ENCODE results near the gene IFNL3.

DNA sequence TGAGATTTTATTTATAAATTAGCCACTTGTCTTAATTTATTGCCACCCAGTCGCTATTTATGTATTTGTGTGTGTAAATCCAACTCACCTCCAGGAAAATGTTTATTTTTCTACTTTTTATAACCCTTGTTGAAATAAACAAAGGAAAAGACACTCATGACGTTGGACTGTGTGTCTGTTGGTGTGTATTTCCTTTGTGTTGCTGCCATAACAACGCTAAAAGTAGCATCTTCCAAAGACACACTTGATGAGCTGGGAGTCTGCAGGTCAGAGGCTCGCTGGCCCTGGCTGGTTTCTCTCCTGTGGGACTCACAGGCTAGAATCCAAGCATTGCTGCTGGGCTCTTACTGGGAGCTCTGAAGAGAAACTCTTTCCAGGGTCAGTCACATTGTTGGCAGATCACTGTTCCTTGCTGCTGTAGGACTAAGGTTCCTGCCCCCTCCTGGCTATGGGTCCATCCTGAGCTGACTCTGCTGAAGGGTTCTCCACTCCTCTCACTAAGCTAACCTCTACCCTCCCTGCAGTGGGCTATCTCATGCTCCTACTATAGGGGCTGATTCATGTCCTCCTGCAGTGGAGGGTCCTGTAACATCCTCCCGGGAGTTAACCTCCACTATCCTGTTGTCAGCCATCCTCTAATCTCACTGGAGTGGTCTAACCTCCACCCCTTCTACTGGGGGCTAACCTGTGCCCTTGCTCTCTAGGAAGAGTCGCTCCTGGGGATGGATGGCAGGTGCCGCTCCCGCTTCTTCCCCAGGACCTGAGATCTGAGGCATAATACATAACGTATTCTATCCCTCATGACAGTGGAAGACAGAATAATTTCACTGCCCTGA is 25.4 kb upstream of the IFNL3 start:
- TF ChIP-seq, protein P1, sequence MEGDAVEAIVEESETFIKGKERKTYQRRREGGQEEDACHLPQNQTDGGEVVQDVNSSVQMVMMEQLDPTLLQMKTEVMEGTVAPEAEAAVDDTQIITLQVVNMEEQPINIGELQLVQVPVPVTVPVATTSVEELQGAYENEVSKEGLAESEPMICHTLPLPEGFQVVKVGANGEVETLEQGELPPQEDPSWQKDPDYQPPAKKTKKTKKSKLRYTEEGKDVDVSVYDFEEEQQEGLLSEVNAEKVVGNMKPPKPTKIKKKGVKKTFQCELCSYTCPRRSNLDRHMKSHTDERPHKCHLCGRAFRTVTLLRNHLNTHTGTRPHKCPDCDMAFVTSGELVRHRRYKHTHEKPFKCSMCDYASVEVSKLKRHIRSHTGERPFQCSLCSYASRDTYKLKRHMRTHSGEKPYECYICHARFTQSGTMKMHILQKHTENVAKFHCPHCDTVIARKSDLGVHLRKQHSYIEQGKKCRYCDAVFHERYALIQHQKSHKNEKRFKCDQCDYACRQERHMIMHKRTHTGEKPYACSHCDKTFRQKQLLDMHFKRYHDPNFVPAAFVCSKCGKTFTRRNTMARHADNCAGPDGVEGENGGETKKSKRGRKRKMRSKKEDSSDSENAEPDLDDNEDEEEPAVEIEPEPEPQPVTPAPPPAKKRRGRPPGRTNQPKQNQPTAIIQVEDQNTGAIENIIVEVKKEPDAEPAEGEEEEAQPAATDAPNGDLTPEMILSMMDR (CRISPR knock-in tag; IDR thresholded peaks at IDR 0.05) = no peak
- TF ChIP-seq, protein P2, sequence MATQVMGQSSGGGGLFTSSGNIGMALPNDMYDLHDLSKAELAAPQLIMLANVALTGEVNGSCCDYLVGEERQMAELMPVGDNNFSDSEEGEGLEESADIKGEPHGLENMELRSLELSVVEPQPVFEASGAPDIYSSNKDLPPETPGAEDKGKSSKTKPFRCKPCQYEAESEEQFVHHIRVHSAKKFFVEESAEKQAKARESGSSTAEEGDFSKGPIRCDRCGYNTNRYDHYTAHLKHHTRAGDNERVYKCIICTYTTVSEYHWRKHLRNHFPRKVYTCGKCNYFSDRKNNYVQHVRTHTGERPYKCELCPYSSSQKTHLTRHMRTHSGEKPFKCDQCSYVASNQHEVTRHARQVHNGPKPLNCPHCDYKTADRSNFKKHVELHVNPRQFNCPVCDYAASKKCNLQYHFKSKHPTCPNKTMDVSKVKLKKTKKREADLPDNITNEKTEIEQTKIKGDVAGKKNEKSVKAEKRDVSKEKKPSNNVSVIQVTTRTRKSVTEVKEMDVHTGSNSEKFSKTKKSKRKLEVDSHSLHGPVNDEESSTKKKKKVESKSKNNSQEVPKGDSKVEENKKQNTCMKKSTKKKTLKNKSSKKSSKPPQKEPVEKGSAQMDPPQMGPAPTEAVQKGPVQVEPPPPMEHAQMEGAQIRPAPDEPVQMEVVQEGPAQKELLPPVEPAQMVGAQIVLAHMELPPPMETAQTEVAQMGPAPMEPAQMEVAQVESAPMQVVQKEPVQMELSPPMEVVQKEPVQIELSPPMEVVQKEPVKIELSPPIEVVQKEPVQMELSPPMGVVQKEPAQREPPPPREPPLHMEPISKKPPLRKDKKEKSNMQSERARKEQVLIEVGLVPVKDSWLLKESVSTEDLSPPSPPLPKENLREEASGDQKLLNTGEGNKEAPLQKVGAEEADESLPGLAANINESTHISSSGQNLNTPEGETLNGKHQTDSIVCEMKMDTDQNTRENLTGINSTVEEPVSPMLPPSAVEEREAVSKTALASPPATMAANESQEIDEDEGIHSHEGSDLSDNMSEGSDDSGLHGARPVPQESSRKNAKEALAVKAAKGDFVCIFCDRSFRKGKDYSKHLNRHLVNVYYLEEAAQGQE (IDR thresholded peaks at IDR 0.05; ENCODE audit: borderline replicate concordance in 1 of 2, low read depth in 1 of 2, low read length in 2 of 2) = no peak
- TF ChIP-seq, protein P3, sequence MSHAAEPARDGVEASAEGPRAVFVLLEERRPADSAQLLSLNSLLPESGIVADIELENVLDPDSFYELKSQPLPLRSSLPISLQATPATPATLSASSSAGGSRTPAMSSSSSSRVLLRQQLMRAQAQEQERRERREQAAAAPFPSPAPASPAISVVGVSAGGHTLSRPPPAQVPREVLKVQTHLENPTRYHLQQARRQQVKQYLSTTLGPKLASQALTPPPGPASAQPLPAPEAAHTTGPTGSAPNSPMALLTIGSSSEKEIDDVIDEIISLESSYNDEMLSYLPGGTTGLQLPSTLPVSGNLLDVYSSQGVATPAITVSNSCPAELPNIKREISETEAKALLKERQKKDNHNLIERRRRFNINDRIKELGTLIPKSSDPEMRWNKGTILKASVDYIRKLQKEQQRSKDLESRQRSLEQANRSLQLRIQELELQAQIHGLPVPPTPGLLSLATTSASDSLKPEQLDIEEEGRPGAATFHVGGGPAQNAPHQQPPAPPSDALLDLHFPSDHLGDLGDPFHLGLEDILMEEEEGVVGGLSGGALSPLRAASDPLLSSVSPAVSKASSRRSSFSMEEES (CRISPR knock-in tag; IDR thresholded peaks at IDR 0.05) = no peak
- TF ChIP-seq ETV5 (CRISPR knock-in tag; IDR thresholded peaks at IDR 0.05; ENCODE audit: borderline replicate concordance) (no peak), ZNF550 (CRISPR knock-in tag; IDR thresholded peaks at IDR 0.05; ENCODE audit: borderline replicate concordance) (no peak), RXRA (CRISPR knock-in tag; IDR thresholded peaks at IDR 0.05) (no peak), ZBTB20 (CRISPR knock-in tag; IDR thresholded peaks at IDR 0.05; ENCODE audit: borderline replicate concordance, low read depth) (no peak), MLLT10 (CRISPR knock-in tag; IDR thresholded peaks at IDR 0.05) (no peak), ZNF747 (CRISPR knock-in tag; IDR thresholded peaks at IDR 0.05; ENCODE audit: borderline replicate concordance) (no peak), ZFP37 (CRISPR knock-in tag; IDR thresholded peaks at IDR 0.05; ENCODE audit: borderline replicate concordance) (no peak), EZH2 (conservative IDR thresholded peaks at IDR 0.05; ENCODE audit: low read depth, low read length) (no peak)
- TF ChIP-seq, protein P4, sequence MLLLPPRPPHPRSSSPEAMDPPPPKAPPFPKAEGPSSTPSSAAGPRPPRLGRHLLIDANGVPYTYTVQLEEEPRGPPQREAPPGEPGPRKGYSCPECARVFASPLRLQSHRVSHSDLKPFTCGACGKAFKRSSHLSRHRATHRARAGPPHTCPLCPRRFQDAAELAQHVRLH (CRISPR knock-in tag; IDR thresholded peaks at IDR 0.05; ENCODE audit: borderline replicate concordance, low read depth) = no peak
- TF ChIP-seq, protein P5, sequence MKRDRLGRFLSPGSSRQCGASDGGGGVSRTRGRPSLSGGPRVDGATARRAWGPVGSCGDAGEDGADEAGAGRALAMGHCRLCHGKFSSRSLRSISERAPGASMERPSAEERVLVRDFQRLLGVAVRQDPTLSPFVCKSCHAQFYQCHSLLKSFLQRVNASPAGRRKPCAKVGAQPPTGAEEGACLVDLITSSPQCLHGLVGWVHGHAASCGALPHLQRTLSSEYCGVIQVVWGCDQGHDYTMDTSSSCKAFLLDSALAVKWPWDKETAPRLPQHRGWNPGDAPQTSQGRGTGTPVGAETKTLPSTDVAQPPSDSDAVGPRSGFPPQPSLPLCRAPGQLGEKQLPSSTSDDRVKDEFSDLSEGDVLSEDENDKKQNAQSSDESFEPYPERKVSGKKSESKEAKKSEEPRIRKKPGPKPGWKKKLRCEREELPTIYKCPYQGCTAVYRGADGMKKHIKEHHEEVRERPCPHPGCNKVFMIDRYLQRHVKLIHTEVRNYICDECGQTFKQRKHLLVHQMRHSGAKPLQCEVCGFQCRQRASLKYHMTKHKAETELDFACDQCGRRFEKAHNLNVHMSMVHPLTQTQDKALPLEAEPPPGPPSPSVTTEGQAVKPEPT (CRISPR knock-in tag; IDR thresholded peaks at IDR 0.05; ENCODE audit: low read depth) = no peak
